Uterine smooth muscle cell (primary cell): Measurements from ENCODE around the gene ARF3. TPM values are rescaled to one million over a fixed set of nuclear protein-coding genes. Genes with fewer than 3 reads are reported as not detected.

Experiments used
- total RNA-seq: library from RNA; depleted of rRNA; stranded (reverse); fragments of >200 nt; gene quantifications from 2 replicates; pipeline ENCODE4 v1.2.3, GENCODE V29; 2014

The ARF3 gene
- 32.6 and 41.7 TPM in 2 replicates for total RNA-seq

GRCh38 chr12:48957141-48958048, at the start of gene ARF3:
TSS of gene ARF3 (minus strand) at chr12:48957487. CDS start at chr12:48941095, 16,392 bp downstream.

GRCh38 chr12:48999371-49000131, 42.3 kb upstream of the ARF3 start, which contains the start of gene DDN:
TSS of gene DDN (minus strand) at chr12:48999375. CDS start at chr12:48999287, 88 bp downstream.

GRCh38 chr12:48978291-48978740, 21.0 kb upstream of the ARF3 start, which contains the start of gene WNT1:
TSS of gene WNT1 (plus strand) at chr12:48978322. CDS start at chr12:48978651, 329 bp downstream.

GRCh38 chr12:48925304-48926011, 31.8 kb downstream of the ARF3 start, which contains the start of gene FKBP11:
TSS of gene FKBP11 (minus strand) at chr12:48925492. CDS start at chr12:48925428, 64 bp downstream.

Other genes with a start within 250 kb of the ARF3 start
- gene CCNT1, start 240.8 kb downstream of the ARF3 start, total RNA-seq = 28.8 and 30.5 TPM in 2 replicates
- gene ADCY6, start 168.4 kb downstream of the ARF3 start, total RNA-seq = 30.5 and 43.5 TPM in 2 replicates
- gene CACNB3, start 139.0 kb downstream of the ARF3 start, total RNA-seq = 19.4 and 32.8 TPM in 2 replicates
- 78.2 and 101 TPM in 2 replicates for gene DDX23, start 105.3 kb downstream of the ARF3 start, total RNA-seq
- gene RND1, start 91.6 kb downstream of the ARF3 start, total RNA-seq = 0.12 TPM in 1 of 2 replicates, not detected in the other
- 15.9 and 23.0 TPM in 2 replicates for gene FKBP11, start 32.0 kb downstream of the ARF3 start, total RNA-seq
- gene WNT10B, start 14.2 kb upstream of the ARF3 start, total RNA-seq = not detected in 2 replicates
- not detected in 2 replicates for gene WNT1, start 20.8 kb upstream of the ARF3 start, total RNA-seq
- 0.12 and 0.33 TPM in 2 replicates for gene DDN, start 41.9 kb upstream of the ARF3 start, total RNA-seq
- 72.5 and 74.4 TPM in 2 replicates for gene PRKAG1, start 61.3 kb upstream of the ARF3 start, total RNA-seq
- gene KMT2D, start 103.3 kb upstream of the ARF3 start, total RNA-seq = 38.2 and 41.0 TPM in 2 replicates
- gene RHEBL1, start 112.5 kb upstream of the ARF3 start, total RNA-seq = 0.62 and 1.8 TPM in 2 replicates
- gene DHH, start 137.3 kb upstream of the ARF3 start, total RNA-seq = 0.12 TPM in 1 of 2 replicates, not detected in the other
- 39.7 and 50.9 TPM in 2 replicates for gene LMBR1L, start 153.4 kb upstream of the ARF3 start, total RNA-seq
- 1,583 and 3,940 TPM in 2 replicates for gene TUBA1B, start 173.9 kb upstream of the ARF3 start, total RNA-seq
- 668 and 1,375 TPM in 2 replicates for gene TUBA1A, start 231.6 kb upstream of the ARF3 start, total RNA-seq